NCI-H146 treated with DMSO at 0.1 percent for 48 hours (cell line): Measurements from ENCODE around the gene SPATA31A5.
"Not testable (repeated sequence)": the region's sequence is repeated elsewhere in the genome, so short reads cannot be mapped to it uniquely, and the experiment has no call there.

ENCODE experiments used
- DNase-seq: peaks from one replicate; lab custom pipeline; 2025; ENCODE audit not compliant: unreplicated experiment; lab: John Stamatoyannopoulos, UW

The SPATA31A5 gene

GRCh38 chr9:60914107-60914506, at the start of gene SPATA31A5:
Gene SPATA31A5 (plus strand): TSS chr9:60914407. CDS start chr9:60914436, 29 bp downstream.
- not testable (repeated sequence) for DNase-seq

GRCh38 chr9:60962990-60963350, 48.8 kb downstream of the SPATA31A5 start:
- not testable (repeated sequence) for DNase-seq

- not testable (repeated sequence) for DNase-seq
Measured at GRCh38 chr9:60966382-60966781, 52.2 kb downstream of the SPATA31A5 start.
